ENCODE results near the gene RAC3. TPM values are rescaled to one million over a fixed set of nuclear protein-coding genes. Genes with fewer than 3 reads are reported as not detected.
"Not testable (repeated sequence)": the region's sequence is repeated elsewhere in the genome, so short reads cannot be mapped to it uniquely, and the experiment has no call there.

Gene RAC3
- total RNA-seq, 1 experiment from 2014 or later = 175 TPM

DNA sequence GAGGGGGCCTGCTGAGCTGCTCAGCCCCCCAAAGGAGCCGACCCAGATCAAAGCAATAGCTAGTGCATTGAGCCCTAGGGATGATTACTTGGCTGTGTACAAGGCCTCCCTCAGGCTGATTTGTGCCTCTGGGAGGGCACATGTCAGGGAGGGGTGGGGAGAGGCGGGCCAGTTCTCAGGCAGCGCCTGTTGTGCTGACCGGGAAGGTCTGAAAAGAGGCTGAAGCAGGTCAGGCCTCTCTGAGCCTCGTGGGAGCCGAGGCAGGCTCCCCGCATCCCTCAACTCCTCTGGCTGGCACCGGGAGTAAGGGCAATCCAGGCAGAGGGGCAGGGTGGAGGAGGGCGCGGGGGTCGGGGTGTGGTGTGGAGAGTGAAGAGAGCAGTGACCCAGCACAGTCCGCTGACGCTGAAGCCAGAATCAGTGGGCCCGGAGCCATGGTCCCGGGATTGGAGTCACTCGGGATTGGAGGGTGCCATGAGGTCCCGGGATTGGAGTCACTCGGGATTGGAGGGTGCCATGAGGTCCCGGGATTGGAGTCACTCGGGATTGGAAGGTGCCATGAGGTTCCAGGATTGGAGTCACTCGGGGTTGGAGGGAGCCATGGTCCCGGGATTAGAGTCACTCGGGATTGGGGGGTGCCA is 3.0 kb downstream of the RAC3 start:
- H3K36me3 ChIP-seq (replicated peaks; ENCODE audit: control insufficient read depth, insufficient read depth, low read length) = no peaks in the 10 kb centered on the region
- DNase-seq = no peak
- no peaks in the 10 kb centered on the region; the same call in 1 of the 2 replicates for H3K27me3 ChIP-seq (ENCODE audit: control insufficient read depth, insufficient read depth, low read length)
- H3K4me3 ChIP-seq (ENCODE audit: insufficient read depth, low read depth, low read length) = no peak overlapping the region

DNA sequence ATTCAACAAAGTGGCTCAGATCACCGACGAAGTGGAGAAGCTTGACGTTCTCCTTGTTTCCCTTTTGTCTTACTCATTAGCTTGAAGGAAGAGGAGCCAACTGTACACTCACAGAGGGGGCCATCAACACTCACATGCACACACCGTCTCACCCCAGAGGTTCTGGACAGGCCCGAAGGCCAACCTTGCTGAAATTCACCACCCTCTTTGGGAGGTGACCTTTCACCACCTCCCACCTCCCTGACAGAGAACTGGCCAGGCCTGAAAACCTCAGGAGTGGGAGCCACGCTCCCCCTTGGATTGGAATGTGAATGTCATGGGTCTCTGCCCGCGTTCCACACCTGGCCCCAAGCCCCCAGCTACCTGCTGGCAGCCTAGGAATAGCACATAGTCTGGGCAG is 4.0 kb downstream of the RAC3 start:
- Histone ChIP-seq H3K36me3 (replicated peaks; ENCODE audit: control insufficient read depth, insufficient read depth, low read length) (no peaks in the 10 kb centered on the region), H3K27me3 (ENCODE audit: control insufficient read depth, insufficient read depth, low read length) (no peaks in the 10 kb centered on the region; the same call in 1 of the 2 replicates), H3K4me3 (ENCODE audit: insufficient read depth, low read depth, low read length) (no peak overlapping the region)
- no peak for DNase-seq

DNA sequence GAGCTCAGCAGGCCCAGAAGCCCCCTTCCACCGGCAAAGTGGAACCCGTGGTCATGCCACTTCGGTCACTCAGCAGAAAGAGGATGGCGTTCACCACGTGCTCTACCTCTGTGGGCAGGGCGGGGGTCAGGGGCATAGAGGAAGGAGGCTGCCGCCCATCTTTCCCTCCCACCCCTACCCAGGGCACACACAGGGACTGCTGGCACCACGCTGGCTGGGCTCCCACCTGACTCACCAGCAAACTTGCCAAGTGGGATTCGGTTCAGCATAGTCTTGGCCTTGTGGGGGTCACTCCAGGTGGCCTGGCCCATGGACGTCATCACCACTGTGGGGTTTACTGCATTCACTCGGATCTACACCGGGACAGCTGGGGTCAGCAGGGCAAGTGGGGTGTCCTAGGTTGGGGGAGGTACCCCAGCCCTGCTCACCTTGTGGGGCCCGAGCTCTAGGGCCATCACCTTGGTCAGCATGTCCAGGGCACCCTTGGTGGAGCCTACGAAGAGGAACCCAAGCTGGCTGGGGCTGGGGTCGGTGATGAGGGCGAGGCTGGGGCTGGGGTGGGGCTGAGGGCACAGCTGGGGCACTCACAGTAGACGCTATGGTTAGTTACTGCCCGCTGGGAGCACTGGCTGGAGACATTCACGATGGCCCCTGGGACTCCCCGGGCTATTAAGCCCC is 4.6 kb downstream of the RAC3 start:
- H3K4me3 ChIP-seq (ENCODE audit: insufficient read depth, low read depth, low read length) = no peak overlapping the region; the same call in 1 of the 2 replicates
- no peaks in the 10 kb centered on the region; the same call in 1 of the 2 replicates for H3K27me3 ChIP-seq (ENCODE audit: control insufficient read depth, insufficient read depth, low read length)
- no peak for DNase-seq
- no peaks in the 10 kb centered on the region for H3K36me3 ChIP-seq (replicated peaks; ENCODE audit: control insufficient read depth, insufficient read depth, low read length)

DNA sequence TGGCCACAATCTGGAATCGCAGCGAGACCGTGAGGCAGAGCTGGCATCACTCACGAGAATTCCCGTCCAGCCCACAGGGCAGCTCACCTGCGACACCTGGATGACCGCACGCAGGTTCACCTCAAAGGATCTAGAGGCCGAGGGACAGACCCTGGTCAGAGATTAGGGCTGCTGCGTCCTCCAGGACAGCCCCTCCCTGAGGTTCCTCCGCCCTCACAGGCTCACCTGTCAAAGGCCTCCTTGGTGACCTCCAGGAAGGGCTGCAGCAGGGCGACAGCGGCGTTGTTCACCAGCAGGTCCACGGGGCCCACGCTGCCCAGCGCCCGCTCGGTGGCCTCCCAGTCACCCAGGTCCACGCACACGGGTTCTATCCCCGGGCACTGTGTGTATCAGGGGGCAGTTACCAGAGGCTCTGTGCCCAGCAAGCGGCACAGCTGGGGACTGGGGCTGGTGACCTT is 5.2 kb downstream of the RAC3 start:
- DNase-seq = no peak
- peak overlapping the region; percentile 65 for H3K4me3 ChIP-seq (ENCODE audit: insufficient read depth, low read depth, low read length)
- H3K27me3 ChIP-seq (ENCODE audit: control insufficient read depth, insufficient read depth, low read length) = no peaks in the 10 kb centered on the region; the same call in 1 of the 2 replicates
- H3K36me3 ChIP-seq (replicated peaks; ENCODE audit: control insufficient read depth, insufficient read depth, low read length) = no peaks in the 10 kb centered on the region

DNA sequence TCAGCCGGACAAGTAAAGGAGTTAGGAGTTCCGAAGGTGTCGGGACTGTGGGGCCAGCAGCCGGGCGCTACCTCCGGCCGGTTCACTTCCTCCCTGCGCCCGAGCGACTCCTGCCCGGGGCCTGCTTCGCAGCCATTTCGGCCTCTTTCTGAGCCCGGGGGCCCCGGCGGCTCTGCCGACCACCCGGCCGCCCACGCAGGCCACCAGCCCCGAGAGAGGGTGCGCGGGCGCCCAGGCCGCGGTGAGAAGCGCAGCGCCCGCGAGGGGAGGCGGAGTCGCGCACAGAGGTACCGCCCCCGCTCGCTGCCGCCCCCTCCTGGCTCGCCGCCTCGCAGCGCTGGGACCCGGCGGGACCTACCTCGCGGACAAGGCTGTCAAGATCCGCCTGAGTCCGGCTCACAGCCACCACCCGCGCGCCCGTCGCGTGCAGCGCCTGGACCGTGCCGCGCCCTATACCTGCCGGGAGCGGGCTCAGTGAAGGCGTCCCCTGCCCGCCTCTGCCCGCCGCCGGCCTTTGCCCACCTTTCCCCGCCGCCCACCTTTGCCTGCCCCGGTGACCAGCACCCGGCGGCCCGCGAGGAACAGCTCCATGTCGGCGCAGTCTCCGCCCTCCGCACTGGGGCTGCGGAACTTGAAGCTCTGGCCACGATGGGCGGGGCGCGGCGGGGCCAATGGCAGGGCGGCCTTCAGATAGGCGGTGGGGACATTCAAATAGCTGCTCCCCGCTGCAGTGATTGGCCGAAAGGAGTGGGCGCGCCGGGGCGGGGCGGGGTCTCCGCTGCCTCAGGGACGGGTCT is 5.8 kb downstream of the RAC3 start, which contains the start of gene DCXR:
Gene DCXR, minus strand, starts transcription at position 606 of the 797 bp plus-strand sequence. Its CDS starts 15 bp downstream, at position 591.
- no peaks in the 10 kb centered on the region; the same call in 1 of the 2 replicates for H3K27me3 ChIP-seq (ENCODE audit: control insufficient read depth, insufficient read depth, low read length)
- DNase-seq = peak; percentile 100
- H3K4me3 ChIP-seq (ENCODE audit: insufficient read depth, low read depth, low read length) = peak within 1 kb of the TSS; percentile 65
- no peaks in the 10 kb centered on the region for H3K36me3 ChIP-seq (replicated peaks; ENCODE audit: control insufficient read depth, insufficient read depth, low read length)

DNA sequence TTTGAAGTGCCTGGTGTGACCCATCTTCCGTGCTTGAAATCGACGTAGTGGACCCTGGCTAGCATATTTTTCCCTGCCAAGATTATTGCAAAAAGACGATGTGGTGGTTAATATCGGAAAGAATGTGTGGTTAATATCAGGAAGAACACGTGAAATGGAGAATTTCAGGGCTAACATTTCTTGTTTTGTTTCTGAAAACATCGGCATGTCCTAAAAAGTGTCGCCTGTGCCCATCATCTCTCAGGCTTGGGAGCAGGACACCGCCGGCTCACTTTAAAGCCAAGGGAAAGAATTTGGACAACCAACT is 6.4 kb downstream of the RAC3 start:
- Histone ChIP-seq H3K36me3 (replicated peaks; ENCODE audit: control insufficient read depth, insufficient read depth, low read length) (no peaks in the 10 kb centered on the region), H3K27me3 (ENCODE audit: control insufficient read depth, insufficient read depth, low read length) (no peaks in the 10 kb centered on the region; the same call in 1 of the 2 replicates), H3K4me3 (ENCODE audit: insufficient read depth, low read depth, low read length) (no peak overlapping the region)
- DNase-seq = no peak

DNA sequence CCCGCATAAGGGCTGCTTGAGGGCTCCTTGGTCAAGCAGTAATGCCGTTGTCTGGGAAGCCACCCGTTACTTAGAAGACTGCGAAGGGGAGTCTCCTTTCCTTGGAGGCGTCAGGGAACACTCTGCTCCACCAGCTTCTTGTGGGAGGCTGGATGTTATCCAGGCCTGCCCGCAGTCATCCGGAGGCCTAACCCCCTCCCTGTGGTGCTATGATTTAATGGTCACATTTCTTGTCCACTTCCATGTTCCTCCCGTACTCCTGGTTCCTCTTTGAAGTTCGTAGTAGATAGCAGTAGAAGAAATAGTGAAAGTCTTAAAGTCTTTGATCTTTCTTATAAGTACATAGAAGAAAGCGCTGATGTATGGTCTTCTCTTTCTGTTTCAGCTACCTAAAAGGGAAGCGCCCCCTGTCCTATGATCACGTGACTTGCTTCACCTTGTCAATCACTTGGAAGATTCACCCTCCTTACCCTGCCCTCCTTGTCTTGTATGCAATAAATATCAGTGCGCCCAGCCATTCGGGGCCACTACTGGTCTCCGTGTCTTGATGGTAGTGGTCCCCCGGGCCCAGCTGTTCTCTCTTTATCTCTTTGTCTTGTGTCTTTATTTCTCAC is 7.4 kb downstream of the RAC3 start:
- H3K27me3 ChIP-seq (ENCODE audit: control insufficient read depth, insufficient read depth, low read length); H3K36me3 ChIP-seq (replicated peaks; ENCODE audit: control insufficient read depth, insufficient read depth, low read length); DNase-seq; H3K4me3 ChIP-seq (ENCODE audit: insufficient read depth, low read depth, low read length): not testable (repeated sequence)

DNA sequence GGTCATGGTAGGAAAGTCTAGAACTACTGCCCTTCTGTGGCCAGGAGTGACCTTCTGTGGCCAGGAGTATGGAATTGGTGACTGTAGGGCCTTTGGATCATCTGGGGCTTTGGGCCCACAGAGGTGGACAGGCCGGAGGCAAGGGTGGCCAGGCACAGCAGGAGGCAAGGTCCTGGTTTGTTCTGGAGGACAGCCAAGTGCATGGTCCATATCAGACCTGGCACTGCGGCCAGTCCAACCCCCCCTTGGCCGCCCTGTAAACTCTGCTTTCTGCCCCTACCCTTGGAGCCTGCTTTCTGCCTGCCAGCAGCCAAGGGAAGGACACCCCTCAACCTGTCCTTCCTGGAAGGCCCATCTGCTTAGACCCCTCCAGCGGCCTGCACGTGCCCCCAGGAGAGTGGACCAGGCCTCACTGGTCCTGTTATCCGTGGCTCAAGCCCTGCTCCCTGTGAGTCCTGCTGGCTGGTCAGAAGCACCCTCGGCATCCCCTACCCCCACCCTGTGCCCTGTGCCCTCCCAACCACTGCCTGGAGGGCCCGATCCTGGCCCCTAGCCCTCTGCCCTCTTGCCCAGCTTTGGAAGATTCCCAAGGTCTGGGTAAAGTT is 8.3 kb downstream of the RAC3 start:
- H3K4me3 ChIP-seq (ENCODE audit: insufficient read depth, low read depth, low read length) = no peak overlapping the region
- no peaks in the 10 kb centered on the region; the same call in 1 of the 2 replicates for H3K27me3 ChIP-seq (ENCODE audit: control insufficient read depth, insufficient read depth, low read length)
- DNase-seq = no peak
- H3K36me3 ChIP-seq (replicated peaks; ENCODE audit: control insufficient read depth, insufficient read depth, low read length) = no peaks in the 10 kb centered on the region

DNA sequence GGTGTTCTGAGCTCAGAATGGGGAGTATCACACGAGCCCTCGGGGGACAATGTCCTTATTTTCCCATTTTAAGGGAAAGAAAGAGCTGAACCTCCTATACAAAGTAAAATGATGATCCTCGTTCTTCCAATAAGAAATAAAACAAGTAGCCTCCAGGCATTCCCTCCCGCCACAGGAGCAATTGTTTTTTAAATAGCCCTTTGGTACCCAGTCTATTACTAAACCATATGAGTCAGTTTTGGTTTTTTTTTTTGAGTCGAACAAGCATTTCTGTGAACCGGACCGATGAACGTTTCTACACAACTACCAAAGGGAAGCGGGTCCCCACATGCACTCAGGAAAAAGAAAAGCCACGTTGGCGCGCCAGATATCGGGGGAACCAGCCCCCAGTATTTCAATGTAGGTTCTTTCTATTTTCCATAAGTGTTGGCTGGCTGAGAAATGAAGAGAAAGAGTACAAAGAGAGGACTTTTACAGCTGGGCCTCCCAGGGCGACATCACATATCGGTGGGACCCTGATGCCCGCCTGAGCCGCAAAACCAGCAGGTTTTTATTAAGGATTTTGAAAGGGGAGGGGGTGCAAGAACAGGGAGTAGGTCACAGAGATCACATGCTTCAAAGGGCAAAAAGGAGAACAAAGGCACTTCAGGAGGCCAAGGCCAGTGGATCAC is 9.8 kb downstream of the RAC3 start:
- H3K27me3 ChIP-seq (ENCODE audit: control insufficient read depth, insufficient read depth, low read length) = no peaks in the 10 kb centered on the region; the same call in 1 of the 2 replicates
- no peak overlapping the region for H3K4me3 ChIP-seq (ENCODE audit: insufficient read depth, low read depth, low read length)
- no peaks in the 10 kb centered on the region for H3K36me3 ChIP-seq (replicated peaks; ENCODE audit: control insufficient read depth, insufficient read depth, low read length)
- no peak for DNase-seq

DNA sequence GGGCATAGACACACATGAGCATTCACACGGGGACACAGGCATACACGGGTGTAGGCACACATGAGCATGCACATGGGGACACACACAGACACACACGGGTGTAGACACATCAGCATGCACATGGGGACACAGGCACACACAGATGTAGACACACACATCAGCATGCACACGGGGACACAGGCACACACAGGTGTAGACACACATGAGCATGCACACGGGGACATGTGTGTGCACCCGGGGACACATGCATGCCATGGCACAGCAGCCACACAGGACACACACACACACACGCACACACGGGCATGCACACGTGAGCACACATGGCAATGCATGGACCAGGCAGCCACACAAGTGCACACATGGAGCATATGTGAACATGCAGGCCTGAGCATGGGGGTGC is 11.2 kb downstream of the RAC3 start:
- Histone ChIP-seq H3K4me3 (ENCODE audit: insufficient read depth, low read depth, low read length) (no peak overlapping the region), H3K27me3 (ENCODE audit: control insufficient read depth, insufficient read depth, low read length) (no peaks in the 10 kb centered on the region), H3K36me3 (replicated peaks; ENCODE audit: control insufficient read depth, insufficient read depth, low read length) (no peaks in the 10 kb centered on the region)
- DNase-seq = no peak

DNA sequence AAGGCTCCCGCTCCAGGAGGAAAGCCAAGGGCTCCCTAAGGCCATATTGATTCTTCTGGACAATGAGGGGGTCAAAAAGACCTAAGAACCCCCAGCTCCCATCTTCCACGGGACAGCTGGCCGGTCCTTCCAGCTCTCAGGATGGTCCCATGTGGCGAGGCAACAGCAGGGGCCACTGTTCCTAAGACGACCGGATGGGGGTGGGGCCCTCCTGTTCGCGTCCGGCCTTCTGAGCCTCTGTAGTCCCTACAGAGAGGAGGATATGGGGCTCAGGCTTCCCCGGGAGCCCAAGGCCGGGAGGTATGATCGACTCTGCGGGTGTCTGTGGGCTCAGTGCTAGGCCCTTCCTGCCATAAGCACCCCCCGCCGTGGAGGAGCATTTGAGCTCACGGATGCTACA is 12.0 kb downstream of the RAC3 start:
- peak; percentile 83 for DNase-seq
- no peak overlapping the region for H3K4me3 ChIP-seq (ENCODE audit: insufficient read depth, low read depth, low read length)
- H3K27me3 ChIP-seq (ENCODE audit: control insufficient read depth, insufficient read depth, low read length) = no peaks in the 10 kb centered on the region
- H3K36me3 ChIP-seq (replicated peaks; ENCODE audit: control insufficient read depth, insufficient read depth, low read length) = no peaks in the 10 kb centered on the region

DNA sequence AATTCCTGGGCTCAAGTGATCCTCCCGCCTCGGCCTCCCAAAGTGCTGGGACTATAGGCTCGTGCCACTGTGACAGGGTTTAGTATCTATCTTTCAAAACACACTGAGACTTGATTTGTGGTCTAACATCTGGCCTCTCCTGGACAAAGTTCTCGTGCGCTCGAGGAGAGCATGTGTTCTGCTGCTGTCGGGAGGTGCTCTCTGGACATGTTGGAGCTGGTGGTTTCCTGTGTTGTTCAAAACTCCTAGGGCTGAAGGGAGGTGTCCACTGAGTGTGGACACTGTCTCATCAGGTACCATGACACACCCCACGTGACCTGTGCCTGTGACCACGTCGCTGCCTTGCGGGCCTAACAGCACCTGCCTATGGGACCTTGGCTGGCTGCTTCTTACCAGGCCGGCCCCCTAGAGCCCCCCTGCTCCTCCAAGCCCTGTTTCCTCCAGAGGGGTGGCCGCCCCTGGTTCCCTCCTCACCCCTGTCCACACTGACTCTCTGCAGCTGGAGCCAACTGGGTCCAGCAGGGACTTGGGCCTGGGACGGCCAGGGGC is 14.5 kb downstream of the RAC3 start:
- H3K27me3 ChIP-seq (ENCODE audit: control insufficient read depth, insufficient read depth, low read length) = no peaks in the 10 kb centered on the region
- peaks cover 2% of the 10 kb centered on the region; the same call in 1 of the 2 replicates for H3K36me3 ChIP-seq (replicated peaks; ENCODE audit: control insufficient read depth, insufficient read depth, low read length)
- no peak for DNase-seq
- no peak overlapping the region for H3K4me3 ChIP-seq (ENCODE audit: insufficient read depth, low read depth, low read length)

DNA sequence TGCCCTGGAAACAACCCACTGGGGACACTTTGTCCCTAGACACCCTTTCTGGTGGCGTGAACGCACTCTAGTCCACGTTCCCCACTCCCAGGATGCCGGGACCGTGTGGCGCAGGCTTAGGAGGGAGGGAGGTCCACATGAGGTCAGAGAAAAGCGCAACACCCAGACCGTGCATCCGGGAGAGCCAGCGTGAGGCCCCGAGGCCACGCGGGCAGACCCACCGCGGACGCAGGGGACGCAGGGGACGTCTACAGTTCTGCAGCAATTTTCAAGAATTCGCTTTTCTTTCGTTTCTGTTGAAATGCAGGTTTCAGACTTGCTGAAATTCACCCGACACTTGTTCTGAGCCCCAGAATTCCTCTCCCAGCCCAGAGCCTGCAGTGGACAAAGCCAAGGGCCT is 15.4 kb downstream of the RAC3 start:
- H3K27me3 ChIP-seq (ENCODE audit: control insufficient read depth, insufficient read depth, low read length) = no peaks in the 10 kb centered on the region
- DNase-seq = no peak
- peaks cover 2% of the 10 kb centered on the region; the same call in 1 of the 2 replicates for H3K36me3 ChIP-seq (replicated peaks; ENCODE audit: control insufficient read depth, insufficient read depth, low read length)

More for the DNA sequence above, 15.4 kb downstream of the RAC3 start:
- no peak overlapping the region for H3K4me3 ChIP-seq (ENCODE audit: insufficient read depth, low read depth, low read length)

All from H7 (cell line).